Lung (tissue), 12 donors: Measurements from ENCODE around the gene ARHGEF17. TPM values are rescaled to one million over a fixed set of nuclear protein-coding genes. Genes with fewer than 3 reads are reported as not detected.

ENCODE experiments used
- ATAC-seq: fragments of 200-7000 bp; cut with Tn5 transposase; one replicate; pipeline ENCODE4 v1.9.1; 2020; ENCODE audit warnings: moderate number of reproducible peaks; ENCODE audit not compliant: insufficient read depth, low FRiP score
- DNase-seq, 3 donors: peaks; one replicate each; pipeline ENCODE4 v3.0.0-alpha.2; 2013 to 2017
- H3K27ac ChIP-seq, 2 donors: one replicate each; pipeline ENCODE4 v1.5.1; 2013; ENCODE audit warnings: mild to moderate bottlenecking in 2 of 2, moderate library complexity in 2 of 2, control low read depth in 1 of 2, inconsistent platforms in 1 of 2, low read depth in 1 of 2, low read length in 1 of 2
- H3K27me3 ChIP-seq, 3 donors: one replicate each; pipeline ENCODE4 v1.5.1; 2013; ENCODE audit warnings: low read length in 2 of 3; ENCODE audit not compliant: control insufficient read depth in 3 of 3, insufficient read depth in 3 of 3
- H3K36me3 ChIP-seq, 4 donors: one replicate each; pipeline ENCODE4 v1.5.1; 2013; ENCODE audit warnings: low read length in 4 of 4, mild to moderate bottlenecking in 1 of 4, moderate library complexity in 1 of 4; ENCODE audit not compliant: control insufficient read depth in 4 of 4, insufficient read depth in 4 of 4
- H3K4me1 ChIP-seq, 5 donors: one replicate each; pipeline ENCODE4 v1.5.1; 2013; ENCODE audit warnings: low read length in 5 of 5, mild to moderate bottlenecking in 2 of 5, moderate library complexity in 1 of 5; ENCODE audit not compliant: control insufficient read depth in 5 of 5, insufficient read depth in 5 of 5
- H3K4me3 ChIP-seq: one replicate; pipeline ENCODE4 v1.5.1; 2013; ENCODE audit warnings: mild to moderate bottlenecking, control low read depth, moderate library complexity
- H3K9ac ChIP-seq, 2 donors: one replicate each; pipeline ENCODE4 v1.5.1; 2013; ENCODE audit warnings: low read length in 2 of 2, control low read depth in 1 of 2; ENCODE audit not compliant: insufficient read depth in 1 of 2
- H3K9me3 ChIP-seq, 4 donors: one replicate each; pipeline ENCODE4 v1.5.1; 2013; ENCODE audit warnings: low read length in 3 of 4, mild to moderate bottlenecking in 1 of 4, moderate library complexity in 1 of 4; ENCODE audit not compliant: control insufficient read depth in 4 of 4, insufficient read depth in 3 of 4
- WGBS, 2 donors: extraction: QIAGEN DNeasy Blood & Tissue Kit; methylation state at CpG; one replicate each; pipeline ENCODE4 v1.1.7; 2013; 5-methylcytosine and 5-hydroxymethylcytosine counted together
- polyA plus RNA-seq, 2 donors: library from polyadenylated mRNA; stranded (reverse); fragments of 200-250 nt; gene quantifications; one replicate each; pipeline ENCODE4 v1.2.1, GENCODE V29; 2013
- total RNA-seq, 2 donors: library from RNA; depleted of rRNA in 1 of 2; stranded (reverse); fragments of >200 nt in 1 of 2; gene quantifications; one replicate each; pipeline ENCODE4 v1.2.1, GENCODE V29; 2014 to 2021
- TF ChIP-seq, protein P1 (sequence below): IDR thresholded peaks from 2 replicates; pipeline ENCODE4 v1.5.1; 2012; ENCODE audit warnings: mild to moderate bottlenecking; ENCODE audit errors: control extremely low read depth, extremely low read depth
- donor health status: control.
- donor health status: control.
- donor health status: Bipolar disorder and iron deficiency.
- donor health status: healthy.
- donor health status: DM: yes; HTN: yes; CAD: no.

Gene ARHGEF17
- total and polyA plus RNA-seq, 4 donors, result 27.9 to 74.6 (median 53.5) TPM

DNA sequence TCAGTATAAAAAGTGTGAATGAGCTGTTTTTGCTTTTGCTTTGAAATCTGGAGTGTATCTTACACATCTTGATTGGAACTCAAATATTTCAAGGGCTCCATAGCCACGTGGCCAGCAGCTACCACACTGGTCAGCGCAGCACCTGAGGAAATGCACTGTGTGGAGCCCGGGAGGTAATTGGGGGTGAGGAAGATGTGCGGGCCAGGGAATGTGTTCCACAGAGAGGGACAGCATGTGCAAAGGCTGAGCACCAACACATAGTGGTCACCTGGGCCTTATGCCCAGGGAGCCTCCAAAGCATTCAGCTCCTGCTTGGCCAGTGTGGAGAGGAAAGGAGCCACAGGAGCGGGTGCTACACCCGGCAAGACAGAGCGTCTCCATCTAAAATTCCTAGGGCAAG, 88.9 kb downstream of the ARHGEF17 start:
- H3K4me3 ChIP-seq, result no peak overlapping the region
- H3K9ac ChIP-seq, result no peak overlapping the region
- H3K9me3 ChIP-seq, result no peaks in the 10 kb centered on the region
- no peaks in the 10 kb centered on the region for H3K4me1 ChIP-seq
- no peak overlapping the region for H3K27ac ChIP-seq
- no peaks in the 10 kb centered on the region for H3K27me3 ChIP-seq
- H3K36me3 ChIP-seq, result peaks cover 0 to 8% (median 0%) of the 10 kb centered on the region in 4 donors
- no peak for DNase-seq
- WGBS, 2 donors, result 65 to 89% methylated on average over 7 of the region's 7 CpGs
- ATAC-seq, result no peak
- TF ChIP-seq, protein P1, sequence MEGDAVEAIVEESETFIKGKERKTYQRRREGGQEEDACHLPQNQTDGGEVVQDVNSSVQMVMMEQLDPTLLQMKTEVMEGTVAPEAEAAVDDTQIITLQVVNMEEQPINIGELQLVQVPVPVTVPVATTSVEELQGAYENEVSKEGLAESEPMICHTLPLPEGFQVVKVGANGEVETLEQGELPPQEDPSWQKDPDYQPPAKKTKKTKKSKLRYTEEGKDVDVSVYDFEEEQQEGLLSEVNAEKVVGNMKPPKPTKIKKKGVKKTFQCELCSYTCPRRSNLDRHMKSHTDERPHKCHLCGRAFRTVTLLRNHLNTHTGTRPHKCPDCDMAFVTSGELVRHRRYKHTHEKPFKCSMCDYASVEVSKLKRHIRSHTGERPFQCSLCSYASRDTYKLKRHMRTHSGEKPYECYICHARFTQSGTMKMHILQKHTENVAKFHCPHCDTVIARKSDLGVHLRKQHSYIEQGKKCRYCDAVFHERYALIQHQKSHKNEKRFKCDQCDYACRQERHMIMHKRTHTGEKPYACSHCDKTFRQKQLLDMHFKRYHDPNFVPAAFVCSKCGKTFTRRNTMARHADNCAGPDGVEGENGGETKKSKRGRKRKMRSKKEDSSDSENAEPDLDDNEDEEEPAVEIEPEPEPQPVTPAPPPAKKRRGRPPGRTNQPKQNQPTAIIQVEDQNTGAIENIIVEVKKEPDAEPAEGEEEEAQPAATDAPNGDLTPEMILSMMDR, result no peak

DNA sequence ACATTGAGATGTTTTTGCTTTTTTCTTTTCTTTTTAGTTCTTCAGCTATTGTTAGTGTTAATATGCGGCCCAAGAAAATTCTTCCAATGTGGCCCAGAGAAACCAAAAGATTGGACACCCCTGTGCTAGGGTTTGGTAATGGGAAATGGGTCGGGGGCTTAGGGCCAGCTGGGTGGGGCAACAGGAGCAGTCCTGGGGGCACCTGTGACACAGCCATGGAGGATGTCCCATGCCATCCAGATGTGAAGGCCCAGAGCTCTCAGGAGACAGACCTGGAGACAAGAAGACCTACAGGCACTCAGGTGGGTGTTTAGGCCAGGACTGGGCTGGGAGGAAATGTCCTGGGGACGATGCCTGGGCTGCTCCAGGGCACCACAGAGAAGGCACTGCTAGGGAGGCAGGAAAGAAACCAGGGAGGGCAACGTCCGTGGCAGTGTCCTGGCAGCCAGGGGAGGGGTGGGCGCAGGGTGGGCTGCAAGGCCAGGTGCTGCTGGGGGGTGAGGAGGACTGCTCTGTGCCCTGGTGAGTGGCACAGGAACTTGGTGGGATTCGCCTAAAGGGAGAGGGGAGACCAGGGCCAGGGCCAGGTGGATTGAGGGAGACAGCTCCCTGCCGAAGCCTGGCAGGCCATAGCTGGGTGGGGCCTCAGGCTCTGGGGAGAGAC, 89.5 kb downstream of the ARHGEF17 start:
- TF ChIP-seq, protein P1, result no peak
- Histone ChIP-seq H3K9me3 (no peaks in the 10 kb centered on the region), H3K4me3 (no peak overlapping the region), H3K4me1 (no peaks in the 10 kb centered on the region), H3K27ac (no peak overlapping the region), H3K27me3 (no peaks in the 10 kb centered on the region), H3K36me3 (peaks cover 0 to 8% (median 0%) of the 10 kb centered on the region in 4 donors), H3K9ac (no peak overlapping the region)
- WGBS, 2 donors, result 90 to 95% methylated on average over 8 of the region's 8 CpGs
- no peak for DNase-seq
- ATAC-seq, result no peak

DNA sequence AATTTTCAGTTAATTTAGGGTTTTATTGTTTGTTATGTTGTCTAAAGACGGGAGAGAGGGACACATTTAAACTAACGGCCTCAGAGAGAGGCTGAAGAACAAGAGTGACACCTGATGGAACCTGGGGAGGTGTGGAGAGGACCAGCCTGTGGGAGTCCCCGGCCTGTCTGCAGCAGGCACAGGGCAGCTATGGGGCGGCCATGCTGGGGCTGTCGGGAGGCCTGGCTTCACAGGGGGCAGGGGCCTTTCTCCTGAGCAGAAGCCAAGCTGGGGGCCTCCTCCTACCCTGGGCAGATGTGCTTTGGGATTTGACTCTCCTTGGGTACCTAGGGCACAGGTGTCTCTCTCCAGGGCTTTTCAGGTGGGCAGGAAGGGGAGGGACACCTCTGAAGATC, 90.1 kb downstream of the ARHGEF17 start:
- Histone ChIP-seq H3K4me1 (no peaks in the 10 kb centered on the region), H3K9me3 (no peaks in the 10 kb centered on the region), H3K27me3 (no peaks in the 10 kb centered on the region), H3K36me3 (peaks cover 0 to 8% (median 1%) of the 10 kb centered on the region in 4 donors), H3K27ac (no peak overlapping the region), H3K9ac (no peak overlapping the region), H3K4me3 (no peak overlapping the region)
- ATAC-seq, result no peak
- 86 to 92% methylated on average over 5 of the region's 5 CpGs for WGBS, 2 donors
- DNase-seq, result no peak
- TF ChIP-seq, protein P1, result no peak

DNA sequence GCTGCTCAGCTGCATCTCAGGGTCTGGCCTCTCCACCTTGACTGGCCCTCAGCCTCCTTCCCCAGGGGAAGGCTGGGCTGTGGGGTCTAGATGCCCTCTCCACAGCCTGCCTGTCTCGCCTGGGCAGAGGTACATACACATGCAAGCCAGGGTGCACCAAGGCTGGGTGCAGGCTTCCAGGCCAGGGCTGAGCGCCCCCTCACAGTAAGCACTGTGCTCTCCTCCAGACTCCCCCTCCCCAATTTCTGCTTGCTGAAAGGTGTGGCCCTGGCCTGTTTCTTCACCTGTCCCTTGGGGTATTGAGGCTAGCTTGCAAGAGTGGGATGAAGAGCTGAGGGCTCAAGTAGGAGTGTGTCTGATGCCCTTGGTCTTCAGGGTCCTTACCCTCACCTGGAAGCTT, 90.6 kb downstream of the ARHGEF17 start:
- Histone ChIP-seq H3K9ac (no peak overlapping the region), H3K9me3 (no peaks in the 10 kb centered on the region), H3K4me1 (no peaks in the 10 kb centered on the region), H3K27me3 (no peaks in the 10 kb centered on the region), H3K4me3 (no peak overlapping the region), H3K27ac (no peak overlapping the region), H3K36me3 (peaks cover 0 to 8% (median 1%) of the 10 kb centered on the region in 4 donors)
- TF ChIP-seq, protein P1, result no peak
- 95 to 96% methylated on average over 2 of the region's 2 CpGs for WGBS, 2 donors
- no peak for ATAC-seq
- no peak for DNase-seq
